DND-41 (cell line): ENCODE results near the gene STAG1.

Experiments
- ATAC-seq: fragments of 200-7000 bp; cut with Tn5 transposase; 3 replicates; pipeline ENCODE4 v1.9.1; 2021; ENCODE audit warnings: low read depth; ENCODE audit not compliant: insufficient read depth
- DNase-seq: peaks from one replicate; pipeline ENCODE4 v3.0.0-alpha.2; 2020
- H2AFZ ChIP-seq: 2 replicates; pipeline ENCODE4 v1.6.0; 2012; ENCODE audit warnings: low read depth, low read length
- H3K27ac ChIP-seq: 2 replicates; pipeline ENCODE4 v1.5.1; 2012; ENCODE audit warnings: low read length, inconsistent platforms
- H3K27me3 ChIP-seq: fragments of 200-600 bp; sonication (generic); 2 replicates; pipeline ENCODE4 v1.6.0; 2012; ENCODE audit warnings: low read length, mild to moderate bottlenecking, inconsistent platforms; ENCODE audit not compliant: insufficient read depth, poor library complexity
- H3K36me3 ChIP-seq: 2 replicates; pipeline ENCODE4 v1.5.1; 2012; ENCODE audit warnings: low read length, inconsistent platforms; ENCODE audit not compliant: insufficient read depth
- H3K4me1 ChIP-seq: 2 replicates; pipeline ENCODE4 v1.5.1; 2012; ENCODE audit warnings: mild to moderate bottlenecking, low read length; ENCODE audit not compliant: insufficient read depth
- H3K4me2 ChIP-seq: 2 replicates; pipeline ENCODE4 v1.6.0; 2012; ENCODE audit warnings: mild to moderate bottlenecking, moderate library complexity, low read length, inconsistent platforms; ENCODE audit not compliant: insufficient read depth
- H3K4me3 ChIP-seq, 2 experiments: fragments of 200-600 bp in 1 of 2; shearing (Covaris generic) in 1 of 2; 2 replicates each; pipeline ENCODE4 v1.5.1; 2012 to 2016; ENCODE audit warnings: inconsistent platforms in 2 of 2, low read length in 2 of 2, mild to moderate bottlenecking in 2 of 2, low read depth in 1 of 2, moderate library complexity in 1 of 2
- H3K79me2 ChIP-seq: 2 replicates; pipeline ENCODE4 v1.6.0; 2012; ENCODE audit warnings: low read length, inconsistent platforms; ENCODE audit not compliant: insufficient read depth
- H3K9ac ChIP-seq: 2 replicates; pipeline ENCODE4 v1.6.0; 2012; ENCODE audit warnings: low read depth, mild to moderate bottlenecking, inconsistent platforms, low read length, moderate library complexity
- H3K9me3 ChIP-seq: 2 replicates; pipeline ENCODE4 v1.5.1; 2012; ENCODE audit warnings: low read length, moderate library complexity, mild to moderate bottlenecking, inconsistent platforms; ENCODE audit not compliant: insufficient read depth, severe bottlenecking
- H4K20me1 ChIP-seq: 2 replicates; pipeline ENCODE4 v1.6.0; 2012; ENCODE audit warnings: low read length; ENCODE audit not compliant: insufficient read depth
- CTCF ChIP-seq: IDR thresholded peaks from 2 replicates; pipeline ENCODE4 v1.5.1; 2012; ENCODE audit warnings: borderline replicate concordance, low read length, moderate library complexity, mild to moderate bottlenecking; ENCODE audit not compliant: poor library complexity, severe bottlenecking; ENCODE audit errors: extremely low read depth
- EZH2 ChIP-seq: IDR thresholded peaks from 3 replicates; pipeline ENCODE4 v1.6.1; 2012; ENCODE audit warnings: borderline replicate concordance, low read depth, mild to moderate bottlenecking, moderate library complexity, low read length, inconsistent platforms; ENCODE audit not compliant: severe bottlenecking

The STAG1 gene

GRCh38 chr3:136685882-136686281 lies 66.3 kb downstream of the STAG1 start:
- Histone ChIP-seq H4K20me1 (peaks cover 53% of the 10 kb centered on the region; the same call in 1 of the 2 replicates), H3K9me3 (no peaks in the 10 kb centered on the region), H3K4me3 (no peak overlapping the region), H3K4me2 (no peak overlapping the region), H3K27me3 (no peaks in the 10 kb centered on the region), H3K36me3 (no peaks in the 10 kb centered on the region), H3K79me2 (peaks cover 100% of the 10 kb centered on the region), H3K9ac (no peak overlapping the region), H3K4me1 (no peaks in the 10 kb centered on the region), H2AFZ (no peak overlapping the region), H3K27ac (no peak overlapping the region)
- DNase-seq (no peak), ATAC-seq (no peak)
- TF ChIP-seq CTCF (no peak), EZH2 (no peak)

- no peak for ATAC-seq
- no peak overlapping the region for H3K27ac ChIP-seq
- H3K4me2 ChIP-seq, result no peak overlapping the region
- no peaks in the 10 kb centered on the region for H3K9me3 ChIP-seq
- no peak for TF ChIP-seq EZH2
- TF ChIP-seq CTCF, result no peak
- H3K4me3 ChIP-seq, result no peak overlapping the region
- peaks cover 46% of the 10 kb centered on the region; the same call in 1 of the 2 replicates for H4K20me1 ChIP-seq
- DNase-seq, result no peak
- H3K9ac ChIP-seq, result no peak overlapping the region
- H3K4me1 ChIP-seq, result no peaks in the 10 kb centered on the region
- peaks cover 99% of the 10 kb centered on the region for H3K79me2 ChIP-seq
- no peaks in the 10 kb centered on the region for H3K36me3 ChIP-seq
- H3K27me3 ChIP-seq, result no peaks in the 10 kb centered on the region
- H2AFZ ChIP-seq, result no peak overlapping the region
Observed at GRCh38 chr3:136682740-136683312, 69.4 kb downstream of the STAG1 start.

GRCh38 chr3:136678981-136679380 lies 73.2 kb downstream of the STAG1 start:
- ATAC-seq (no peak), DNase-seq (no peak)
- Histone ChIP-seq H2AFZ (no peak overlapping the region), H3K36me3 (no peaks in the 10 kb centered on the region), H3K4me2 (no peak overlapping the region), H4K20me1 (peaks cover 51% of the 10 kb centered on the region; the same call in 1 of the 2 replicates), H3K79me2 (peaks cover 99% of the 10 kb centered on the region), H3K27ac (no peak overlapping the region), H3K27me3 (no peaks in the 10 kb centered on the region), H3K4me3 (no peak overlapping the region), H3K9ac (no peak overlapping the region), H3K4me1 (no peaks in the 10 kb centered on the region), H3K9me3 (no peaks in the 10 kb centered on the region)
- TF ChIP-seq EZH2, result no peak
- TF ChIP-seq CTCF, result no peak
